Spinal cord (tissue), 10 donors: ENCODE measurements around the gene STON2. TPM values are rescaled to one million over a fixed set of nuclear protein-coding genes. Genes with fewer than 3 reads are reported as not detected.
A peak's percentile ranks its signal among the peaks of the same experiment; 100 is the strongest.

Experiments
- DNase-seq, 6 donors: peaks; one replicate each; pipeline versions ENCODE4 v3.0.0 to v3.0.0-alpha.2; 2013 to 2015; ENCODE audit warnings: low spot score in 6 of 6, low read depth in 4 of 6
- H3K27ac ChIP-seq: one replicate; pipeline ENCODE4 v1.5.1; 2013; ENCODE audit warnings: low read depth, low read length, control low read depth
- H3K27me3 ChIP-seq: one replicate; pipeline ENCODE4 v1.6.1; 2013; ENCODE audit warnings: low read length; ENCODE audit not compliant: control insufficient read depth, insufficient read depth
- H3K36me3 ChIP-seq: one replicate; pipeline ENCODE4 v1.6.1; 2013; ENCODE audit warnings: low read length; ENCODE audit not compliant: control insufficient read depth, insufficient read depth
- H3K4me1 ChIP-seq: one replicate; pipeline ENCODE4 v1.6.1; 2013; ENCODE audit warnings: low read length; ENCODE audit not compliant: control insufficient read depth, insufficient read depth
- H3K4me3 ChIP-seq: one replicate; pipeline ENCODE4 v1.5.1; 2013; ENCODE audit warnings: low read depth, low read length, control low read depth
- H3K9me3 ChIP-seq: one replicate; pipeline ENCODE4 v1.6.1; 2013; ENCODE audit warnings: low read length; ENCODE audit not compliant: control insufficient read depth, insufficient read depth
- WGBS: methylation state at CpG from one replicate; pipeline ENCODE4 v1.1.5; 2013; ENCODE audit warnings: missing lambda C conversion rate; ENCODE audit not compliant: insufficient coverage; 5-methylcytosine and 5-hydroxymethylcytosine counted together
- polyA plus RNA-seq, 2 donors: library from polyadenylated mRNA; unstranded; fragments of 120-200 nt; gene quantifications; one replicate each; pipeline ENCODE4 v1.2.1, GENCODE V29; 2013; ENCODE audit not compliant: insufficient read length in 2 of 2
- small RNA-seq: library from RNA; depleted of rRNA; stranded (forward); fragments of <200 nt; gene quantifications from one replicate; pipeline ENCODE3, GENCODE V24; 2014; ENCODE audit warnings: low replicate concordance
- total RNA-seq, 2 donors: library from RNA; depleted of rRNA in 1 of 2; stranded (reverse); fragments of 120-200 nt in 1 of 2; fragments of >200 nt in 1 of 2; gene quantifications; one replicate each; pipeline versions ENCODE4 v1.2.3 to v1.2.4, GENCODE V29; 2013 to 2014
- donor health status: healthy.

Gene STON2
- total and polyA plus RNA-seq, 4 donors = 21.8 to 81.9 (median 50.2) TPM

DNA sequence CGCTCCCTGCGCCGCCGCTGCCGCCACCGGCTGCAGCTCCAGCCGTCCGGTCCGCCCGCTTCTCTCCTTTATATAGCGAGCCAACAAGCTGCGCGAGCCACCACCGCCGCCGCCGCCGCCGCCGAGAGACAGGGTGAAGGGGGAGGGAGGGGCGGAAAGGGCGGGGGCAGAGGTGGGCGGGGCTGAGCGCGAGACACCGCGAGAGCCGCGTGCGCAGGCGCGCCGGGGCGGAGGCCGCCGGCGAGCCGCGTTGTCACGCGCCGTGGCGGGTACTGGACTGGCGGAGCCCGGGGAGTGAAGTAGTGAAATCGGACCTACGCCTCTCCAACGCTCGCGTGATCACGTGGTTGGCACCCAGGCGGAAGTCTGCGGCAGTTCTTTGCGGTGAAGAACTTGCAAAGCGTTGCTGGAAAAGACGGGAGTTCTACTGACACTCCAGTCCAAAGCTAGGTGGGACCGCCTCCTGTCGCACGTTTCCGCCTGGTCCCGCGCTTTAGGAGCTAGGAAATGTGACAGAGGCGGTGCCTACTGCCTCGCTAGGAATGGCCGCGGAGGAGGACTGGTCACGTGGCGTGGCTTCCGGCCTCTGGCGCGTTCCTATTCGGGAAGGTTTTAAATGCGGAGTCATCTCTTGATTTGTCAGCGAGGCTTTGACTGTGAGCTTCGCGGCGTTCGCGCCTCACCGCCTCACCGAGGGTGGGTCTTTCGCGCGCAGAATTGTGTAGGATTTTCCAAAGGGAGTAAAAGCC is 179.1 kb downstream of the STON2 start, which contains the start of gene GTF2A1:
TSS of gene GTF2A1 (minus strand) at position 130 of the 749 bp plus-strand sequence. CDS start 441 bp downstream, outside the sequence.
- H3K9me3 ChIP-seq = no peaks in the 10 kb centered on the region
- no peaks in the 10 kb centered on the region for H3K27me3 ChIP-seq
- H3K4me3 ChIP-seq = peak within 1 kb of the TSS; percentile 82
- under 1% methylated on average over 63 of the region's 84 CpGs for WGBS
- peak within 1 kb of the TSS; percentile 99 for H3K27ac ChIP-seq
- DNase-seq = peak; percentile 87 to 99 (median 96)
- H3K36me3 ChIP-seq = no peaks in the 10 kb centered on the region
- peaks cover 4% of the 10 kb centered on the region for H3K4me1 ChIP-seq

DNA sequence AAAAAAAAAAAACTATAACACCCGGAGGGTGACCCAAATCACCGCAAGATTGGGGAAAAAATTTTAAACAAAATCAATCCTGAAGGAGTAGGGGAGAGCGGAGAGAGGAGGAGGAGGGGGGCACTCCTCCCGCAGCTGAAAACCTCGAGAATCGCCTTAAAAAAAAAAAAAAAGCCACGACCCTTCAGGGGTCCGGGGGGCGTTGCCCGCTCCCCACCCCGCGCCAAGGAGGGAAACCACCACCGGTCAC is 179.6 kb downstream of the STON2 start:
- peaks cover 4% of the 10 kb centered on the region for H3K36me3 ChIP-seq
- H3K27me3 ChIP-seq = no peaks in the 10 kb centered on the region
- no peaks in the 10 kb centered on the region for H3K9me3 ChIP-seq
- DNase-seq = peak in 1 of 6 donors; percentile 41
- H3K4me3 ChIP-seq = peak overlapping the region; percentile 82
- peak overlapping the region; percentile 96 for H3K27ac ChIP-seq
- 0% methylated on average over 10 of the region's 13 CpGs for WGBS
- peaks cover 4% of the 10 kb centered on the region for H3K4me1 ChIP-seq

DNA sequence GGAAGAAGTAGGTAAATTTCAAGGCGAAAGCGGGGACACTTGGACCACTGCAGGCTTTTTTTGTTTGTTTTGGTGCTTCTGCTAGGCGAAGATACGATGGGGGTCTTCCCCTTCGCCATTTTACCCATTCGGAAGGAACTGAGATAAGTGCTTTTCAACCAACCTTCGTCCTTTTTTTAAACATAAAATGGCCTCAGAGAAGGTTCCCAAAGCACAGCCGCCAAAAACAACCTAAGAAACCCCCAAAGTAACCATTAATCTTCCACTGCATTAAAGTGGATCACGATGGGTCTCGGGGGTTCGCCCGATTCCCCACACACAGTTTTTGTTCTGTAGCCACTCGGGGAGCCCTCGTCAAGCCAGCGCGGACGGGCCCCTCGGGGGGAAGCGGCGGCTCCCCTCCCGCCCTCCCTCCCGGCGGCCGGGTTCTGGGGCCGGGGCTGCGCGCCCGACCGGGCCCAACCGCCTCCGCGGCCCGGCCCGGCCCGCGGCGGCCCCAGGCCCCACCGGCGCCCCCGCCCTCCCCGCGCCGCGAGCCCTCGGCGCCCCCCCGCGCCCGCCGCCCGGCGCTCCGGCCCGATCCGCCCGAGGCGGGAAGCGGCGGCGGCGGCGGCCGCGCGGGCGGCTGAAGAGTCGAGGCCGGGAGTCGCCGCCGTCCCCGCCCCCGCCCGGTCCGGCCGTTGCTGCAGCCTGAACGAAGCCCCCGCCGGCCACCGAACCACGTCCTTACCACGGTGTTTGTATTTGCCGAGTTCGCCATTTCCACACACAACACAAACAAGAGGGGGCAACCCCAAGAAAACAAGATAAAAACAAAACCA is 180.2 kb downstream of the STON2 start:
- Histone ChIP-seq H3K9me3 (no peaks in the 10 kb centered on the region), H3K4me1 (peaks cover 4% of the 10 kb centered on the region), H3K27ac (peak overlapping the region; percentile 99), H3K27me3 (no peaks in the 10 kb centered on the region), H3K4me3 (peak overlapping the region; percentile 82), H3K36me3 (peaks cover 8% of the 10 kb centered on the region)
- WGBS = under 1% methylated on average over 63 of the region's 84 CpGs
- peak in 1 of 6 donors; percentile 80 for DNase-seq

DNA sequence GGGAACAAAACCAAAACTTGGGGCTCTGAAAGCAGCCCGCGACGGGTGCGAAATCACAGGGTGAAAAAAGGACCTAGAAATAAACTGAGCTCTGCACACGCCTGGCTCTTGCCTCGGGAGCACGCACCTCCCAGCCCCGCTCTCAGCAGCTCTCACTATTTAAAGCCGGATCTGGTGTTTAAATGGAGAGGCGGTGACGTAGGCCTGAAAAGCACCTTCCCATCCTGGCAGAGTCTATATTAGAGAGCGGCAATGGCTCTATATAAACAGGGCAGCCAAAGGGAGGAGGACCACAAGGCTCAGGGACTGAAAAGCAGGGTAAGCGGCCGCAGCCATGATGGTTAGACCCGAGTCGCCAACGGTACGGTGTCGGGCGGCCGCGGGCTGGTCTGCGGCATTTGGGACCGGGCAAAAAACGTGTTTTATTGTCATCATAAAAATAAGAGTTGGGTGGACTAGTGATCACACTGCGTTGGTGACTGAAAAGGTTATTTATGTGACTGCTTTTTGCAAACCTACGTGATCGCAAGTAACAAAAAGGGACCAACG is 180.8 kb downstream of the STON2 start:
- peak; percentile 91 to 99 (median 94) for DNase-seq
- peak overlapping the region; percentile 99 for H3K27ac ChIP-seq
- H3K4me3 ChIP-seq = peak overlapping the region; percentile 74
- WGBS = 0% methylated on average over 25 of the region's 29 CpGs
- peaks cover 11% of the 10 kb centered on the region for H3K36me3 ChIP-seq
- H3K4me1 ChIP-seq = peaks cover 4% of the 10 kb centered on the region
- H3K9me3 ChIP-seq = no peaks in the 10 kb centered on the region
- no peaks in the 10 kb centered on the region for H3K27me3 ChIP-seq

DNA sequence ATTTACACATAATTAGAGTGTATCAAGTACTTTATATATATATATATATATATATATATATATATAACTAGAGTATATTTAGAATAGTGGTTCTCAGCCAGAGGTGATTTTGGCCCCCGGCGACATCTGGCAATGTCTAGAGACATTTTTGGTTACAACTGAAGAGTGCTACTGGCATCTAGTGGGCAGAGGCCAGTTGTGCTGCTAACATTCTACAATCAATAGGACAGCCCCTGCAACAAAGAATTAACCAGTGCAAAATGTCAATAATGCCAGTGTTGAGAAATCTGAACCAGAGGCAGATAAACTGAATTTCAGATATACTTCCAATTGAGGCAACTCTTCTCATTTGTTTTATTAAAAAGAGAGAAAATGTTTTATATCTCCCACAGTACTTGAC is 188.3 kb downstream of the STON2 start:
- H3K4me1 ChIP-seq = no peaks in the 10 kb centered on the region
- H3K4me3 ChIP-seq = no peak overlapping the region
- no peaks in the 10 kb centered on the region for H3K27me3 ChIP-seq
- peaks cover 26% of the 10 kb centered on the region for H3K36me3 ChIP-seq
- H3K27ac ChIP-seq = no peak overlapping the region
- WGBS = 36% methylated on average over 2 of the region's 2 CpGs
- DNase-seq = peak in 2 of 6 donors; percentile 51 to 77
- no peaks in the 10 kb centered on the region for H3K9me3 ChIP-seq

Small RNAs within 50 kb of the gene (small RNA-seq; reads per million reads assigned to genes)
- not detected for gene DYNLL1P1
- gene DYNLL1P2 = not detected

Other genes with a start within 250 kb of the STON2 start
- 10 to 100 TPM; 32.2 to 59.0 TPM for gene GTF2A1, start 179.4 kb downstream of the STON2 start, total RNA-seq
- 10 to 100 TPM; 28.9 to 38.8 TPM for gene GTF2A1, start 179.4 kb downstream of the STON2 start, polyA plus RNA-seq
- gene SEL1L, start 133.5 kb upstream of the STON2 start, total RNA-seq = 10 to 100 TPM; 54.7 to 82.7 TPM
- gene SEL1L, start 133.5 kb upstream of the STON2 start, polyA plus RNA-seq = 10 to 100 TPM; 34.2 to 42.7 TPM